ENCODE results near the gene PUDP. TPM values are rescaled to one million over a fixed set of nuclear protein-coding genes. Genes with fewer than 3 reads are reported as not detected.

Gene PUDP
- total RNA-seq, 4 donors from 2014 or later = 5.3 to 16.1 (median 5.6) TPM

GRCh38 chrX:7072856-7073255, 75.1 kb downstream of the PUDP start:
- Histone ChIP-seq H3K4me3 (no peak overlapping the region), H3K9me3 (no peaks in the 10 kb centered on the region), H3K27ac (no peak overlapping the region), H3K36me3 (no peaks in the 10 kb centered on the region), H3K4me1 (no peaks in the 10 kb centered on the region), H3K27me3 (no peaks in the 10 kb centered on the region)
- no peak for DNase-seq (ENCODE audit: low spot score in 2 of 2)
- no peak for TF ChIP-seq CTCF (IDR thresholded peaks at IDR 0.05)
- no peak for TF ChIP-seq POLR2A (IDR thresholded peaks at IDR 0.05)
- no peak for TF ChIP-seq POLR2AphosphoS5 (IDR thresholded peaks at IDR 0.05)
- no peak for TF ChIP-seq EP300 (IDR thresholded peaks at IDR 0.05)
- 94% methylated on average over 7 of the region's 7 CpGs for WGBS

GRCh38 chrX:7071390-7071789, 76.6 kb downstream of the PUDP start:
- WGBS = 87% methylated on average over 3 of the region's 3 CpGs
- no peak for DNase-seq (ENCODE audit: low spot score in 2 of 2)
- H3K36me3 ChIP-seq = no peaks in the 10 kb centered on the region

GRCh38 chrX:7069556-7069955, 78.4 kb downstream of the PUDP start:
- H3K4me3 ChIP-seq = no peak overlapping the region
- DNase-seq (ENCODE audit: low spot score in 2 of 2) = no peak
- no peaks in the 10 kb centered on the region for H3K9me3 ChIP-seq
- no peaks in the 10 kb centered on the region for H3K27me3 ChIP-seq
- H3K27ac ChIP-seq = no peak overlapping the region
- H3K4me1 ChIP-seq = no peaks in the 10 kb centered on the region
- 83% methylated on average over 2 of the region's 2 CpGs for WGBS
- no peaks in the 10 kb centered on the region for H3K36me3 ChIP-seq
- no peak for TF ChIP-seq EP300 (IDR thresholded peaks at IDR 0.05)
- no peak for TF ChIP-seq POLR2A (IDR thresholded peaks at IDR 0.05)
- TF ChIP-seq POLR2AphosphoS5 (IDR thresholded peaks at IDR 0.05) = no peak
- no peak for TF ChIP-seq CTCF (IDR thresholded peaks at IDR 0.05)

More at GRCh38 chrX:7071390-7071789, 76.6 kb downstream of the PUDP start:
- no peaks in the 10 kb centered on the region for H3K9me3 ChIP-seq
- H3K4me3 ChIP-seq = no peak overlapping the region
- TF ChIP-seq CTCF (IDR thresholded peaks at IDR 0.05) = no peak
- TF ChIP-seq POLR2AphosphoS5 (IDR thresholded peaks at IDR 0.05) = no peak
- no peak for TF ChIP-seq EP300 (IDR thresholded peaks at IDR 0.05)
- TF ChIP-seq POLR2A (IDR thresholded peaks at IDR 0.05) = no peak
- H3K4me1 ChIP-seq = no peaks in the 10 kb centered on the region
- no peaks in the 10 kb centered on the region for H3K27me3 ChIP-seq
- H3K27ac ChIP-seq = no peak overlapping the region

GRCh38 chrX:7068939-7069367, 79.0 kb downstream of the PUDP start:
- Histone ChIP-seq H3K36me3 (no peaks in the 10 kb centered on the region), H3K9me3 (no peaks in the 10 kb centered on the region), H3K4me1 (no peaks in the 10 kb centered on the region), H3K4me3 (no peak overlapping the region), H3K27me3 (no peaks in the 10 kb centered on the region), H3K27ac (no peak overlapping the region)
- 68% methylated on average over 10 of the region's 10 CpGs for WGBS
- no peak for DNase-seq (ENCODE audit: low spot score in 2 of 2)
- TF ChIP-seq POLR2A (IDR thresholded peaks at IDR 0.05) = no peak
- no peak for TF ChIP-seq POLR2AphosphoS5 (IDR thresholded peaks at IDR 0.05)
- TF ChIP-seq CTCF (IDR thresholded peaks at IDR 0.05) = no peak
- TF ChIP-seq EP300 (IDR thresholded peaks at IDR 0.05) = no peak

GRCh38 chrX:7067256-7067655, 80.7 kb downstream of the PUDP start:
- Histone ChIP-seq H3K27ac (no peak overlapping the region), H3K27me3 (no peaks in the 10 kb centered on the region), H3K4me1 (no peaks in the 10 kb centered on the region), H3K4me3 (no peak overlapping the region), H3K36me3 (no peaks in the 10 kb centered on the region), H3K9me3 (no peaks in the 10 kb centered on the region)
- WGBS = 95% methylated on average over 7 of the region's 7 CpGs
- DNase-seq (ENCODE audit: low spot score in 2 of 2) = no peak
- TF ChIP-seq EP300 (IDR thresholded peaks at IDR 0.05) (no peak), POLR2A (IDR thresholded peaks at IDR 0.05) (no peak), POLR2AphosphoS5 (IDR thresholded peaks at IDR 0.05) (no peak), CTCF (IDR thresholded peaks at IDR 0.05) (no peak)
